AG20443 (cell line): Measurements from ENCODE around the gene CNIH3.
"Not testable (repeated sequence)": the region's sequence is repeated elsewhere in the genome, so short reads cannot be mapped to it uniquely, and the experiment has no call there.

Experiments used
- DNase-seq: peaks from one replicate; pipeline ENCODE4 v3.0.0; 2012; ENCODE audit warnings: low spot score, mixed read lengths

CNIH3 gene

GRCh38 chr1:224689374-224689773, 73.3 kb downstream of the CNIH3 start:
- no peak for DNase-seq

- no peak for DNase-seq
Observed at GRCh38 chr1:224690576-224690975, 74.5 kb downstream of the CNIH3 start.

- no peak for DNase-seq
Observed at GRCh38 chr1:224691148-224691925, 75.2 kb downstream of the CNIH3 start.

- no peak for DNase-seq
Observed at GRCh38 chr1:224694969-224695368, 78.9 kb downstream of the CNIH3 start.

- DNase-seq = no peak
Observed at GRCh38 chr1:224696021-224696420, 79.9 kb downstream of the CNIH3 start.

GRCh38 chr1:224696891-224697765, 81.0 kb downstream of the CNIH3 start:
- DNase-seq = peak; percentile 90

GRCh38 chr1:224698015-224698451, 81.9 kb downstream of the CNIH3 start:
- no peak for DNase-seq

- peak; percentile 42 for DNase-seq
Observed at GRCh38 chr1:224700918-224701531, 84.9 kb downstream of the CNIH3 start.

- DNase-seq = no peak
Observed at GRCh38 chr1:224703702-224704101, 87.6 kb downstream of the CNIH3 start.

GRCh38 chr1:224704107-224704735, 88.1 kb downstream of the CNIH3 start:
- DNase-seq = no peak

- DNase-seq = no peak
Observed at GRCh38 chr1:224705578-224705977, 89.5 kb downstream of the CNIH3 start.

- peak; percentile 71 for DNase-seq
Observed at GRCh38 chr1:224707843-224708725, 92.0 kb downstream of the CNIH3 start.

- no peak for DNase-seq
Observed at GRCh38 chr1:224710196-224710595, 94.1 kb downstream of the CNIH3 start.

GRCh38 chr1:224711231-224711756, 95.2 kb downstream of the CNIH3 start:
- DNase-seq = not testable (repeated sequence)

GRCh38 chr1:224711876-224712275, 95.8 kb downstream of the CNIH3 start:
- no peak for DNase-seq

GRCh38 chr1:224713228-224713627, 97.1 kb downstream of the CNIH3 start:
- DNase-seq = no peak

- no peak for DNase-seq
Observed at GRCh38 chr1:224714553-224714952, 98.4 kb downstream of the CNIH3 start.

- no peak for DNase-seq
Observed at GRCh38 chr1:224718470-224719053, 102.4 kb downstream of the CNIH3 start.

- DNase-seq = no peak
Observed at GRCh38 chr1:224719716-224720115, 103.6 kb downstream of the CNIH3 start.

GRCh38 chr1:224720216-224720615, 104.1 kb downstream of the CNIH3 start:
- DNase-seq = no peak
